ENCODE measurements around the gene FAM186B. TPM values are rescaled to one million over a fixed set of nuclear protein-coding genes. Genes with fewer than 3 reads are reported as not detected.

Gene FAM186B
- total RNA-seq, 1 experiment from 2014 or later, result 0.42 TPM

GRCh38 chr12:49641748-49642369 is 36.4 kb upstream of the FAM186B start (continued):
- TF ChIP-seq CBX3 (IDR thresholded peaks at IDR 0.05; ENCODE audit: low read depth), result no peak
- TF ChIP-seq, protein P1, sequence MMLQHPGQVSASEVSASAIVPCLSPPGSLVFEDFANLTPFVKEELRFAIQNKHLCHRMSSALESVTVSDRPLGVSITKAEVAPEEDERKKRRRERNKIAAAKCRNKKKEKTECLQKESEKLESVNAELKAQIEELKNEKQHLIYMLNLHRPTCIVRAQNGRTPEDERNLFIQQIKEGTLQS (IDR thresholded peaks at IDR 0.05), result no peak
- no peak for TF ChIP-seq ZNF274 (IDR thresholded peaks at IDR 0.05; ENCODE audit: low read depth, low read length)
- TF ChIP-seq EZH2phosphoT487 (IDR thresholded peaks at IDR 0.05; ENCODE audit: borderline replicate concordance), result no peak

GRCh38 chr12:49636979-49637755 is 31.7 kb upstream of the FAM186B start:
- TF ChIP-seq, protein P2, sequence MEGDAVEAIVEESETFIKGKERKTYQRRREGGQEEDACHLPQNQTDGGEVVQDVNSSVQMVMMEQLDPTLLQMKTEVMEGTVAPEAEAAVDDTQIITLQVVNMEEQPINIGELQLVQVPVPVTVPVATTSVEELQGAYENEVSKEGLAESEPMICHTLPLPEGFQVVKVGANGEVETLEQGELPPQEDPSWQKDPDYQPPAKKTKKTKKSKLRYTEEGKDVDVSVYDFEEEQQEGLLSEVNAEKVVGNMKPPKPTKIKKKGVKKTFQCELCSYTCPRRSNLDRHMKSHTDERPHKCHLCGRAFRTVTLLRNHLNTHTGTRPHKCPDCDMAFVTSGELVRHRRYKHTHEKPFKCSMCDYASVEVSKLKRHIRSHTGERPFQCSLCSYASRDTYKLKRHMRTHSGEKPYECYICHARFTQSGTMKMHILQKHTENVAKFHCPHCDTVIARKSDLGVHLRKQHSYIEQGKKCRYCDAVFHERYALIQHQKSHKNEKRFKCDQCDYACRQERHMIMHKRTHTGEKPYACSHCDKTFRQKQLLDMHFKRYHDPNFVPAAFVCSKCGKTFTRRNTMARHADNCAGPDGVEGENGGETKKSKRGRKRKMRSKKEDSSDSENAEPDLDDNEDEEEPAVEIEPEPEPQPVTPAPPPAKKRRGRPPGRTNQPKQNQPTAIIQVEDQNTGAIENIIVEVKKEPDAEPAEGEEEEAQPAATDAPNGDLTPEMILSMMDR (IDR thresholded peaks at IDR 0.05 in 2 of 3, conservative IDR thresholded peaks at IDR 0.05 in 1 of 3; ENCODE audit: borderline replicate concordance in 1 of 3, insufficient read depth in 1 of 3, low read depth in 2 of 3, low read length in 2 of 3), result peak; percentile 46 to 78 (median 69); a peak in 5 of 6 replicates
- peak; percentile 65 for TF ChIP-seq RAD21 (IDR thresholded peaks at IDR 0.05; ENCODE audit: low read depth)
- no peak for TF ChIP-seq POLR2A (IDR thresholded peaks at IDR 0.05; ENCODE audit: borderline replicate concordance, extremely low read depth, insufficient read depth, insufficient read length)
- TF ChIP-seq, protein P3, sequence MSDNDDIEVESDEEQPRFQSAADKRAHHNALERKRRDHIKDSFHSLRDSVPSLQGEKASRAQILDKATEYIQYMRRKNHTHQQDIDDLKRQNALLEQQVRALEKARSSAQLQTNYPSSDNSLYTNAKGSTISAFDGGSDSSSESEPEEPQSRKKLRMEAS (IDR thresholded peaks at IDR 0.05), result no peak
- Histone ChIP-seq H3K9me2 (ENCODE audit: insufficient read depth) (no peaks in the 10 kb centered on the region), H3K27me3 (ENCODE audit: insufficient read depth, low read length) (no peaks in the 10 kb centered on the region), H3K9ac (ENCODE audit: low read length) (no peak overlapping the region; the same call in 1 of the 2 replicates), H3K4me2 (ENCODE audit: low read length) (no peak overlapping the region), H3K9me3 (ENCODE audit: control insufficient read depth in 1 of 2, insufficient read depth in 1 of 2, low read depth in 1 of 2, low read length in 2 of 2) (no peaks in the 10 kb centered on the region), H3K27ac (ENCODE audit: low read depth, low read length) (no peak overlapping the region), H4K20me1 (ENCODE audit: insufficient read depth) (no peaks in the 10 kb centered on the region), H3K4me1 (ENCODE audit: control insufficient read depth in 1 of 2, insufficient read depth in 2 of 2, low read length in 2 of 2) (no peaks in the 10 kb centered on the region), H3K4me3 (replicated peaks in 1 of 2; ENCODE audit: low read depth in 1 of 2, low read length in 2 of 2) (no peak overlapping the region), H3K36me3 (ENCODE audit: control insufficient read depth in 1 of 2, insufficient read depth in 2 of 2, low read length in 2 of 2) (0 out of 4 replicates have a peak, but pooled peaks cover 0 to 3% of the 10 kb centered on the region in 2 experiments), H2AFZ (ENCODE audit: low read depth, low read length, poor library complexity, severe bottlenecking) (no peak overlapping the region), H3K79me2 (ENCODE audit: insufficient read depth, low read length) (no peaks in the 10 kb centered on the region)
- ChIA-PET POLR2A (interaction anchor here (3.0 kb wide), 1 partner anchor 104 kb away, joined by 10 read pairs; the partner anchor contains the start of gene TMBIM6), RAD21 (ENCODE audit: low non-redundant PET in 1 of 2, low total read pairs in 2 of 2, uncharacterized antibody in 2 of 2, unreplicated experiment in 2 of 2) (no interaction called here), CTCF (interaction anchor here (0.7 to 1.4 kb wide), 6 partner anchors 9 to 314 kb away, joined by 3 to 8 read pairs (median 3); partner anchors contain the start of genes TMBIM6 and TROAP)
- no TSS peak for BruUV-seq (replicated peaks)
- peak; percentile 96 for ATAC-seq
- peak; percentile 22 for DNase-seq (ENCODE audit: low read depth, low spot score)
- intact Hi-C loops (cut with micrococcal nuclease), result no loop called here
